ENCODE results near the gene CEP78.

CEP78 gene

GRCh38 chr9:78306222-78307076 lies 70.6 kb downstream of the CEP78 start:
- DNase-seq: no peak

- no peak for DNase-seq
Measured at GRCh38 chr9:78307360-78307759, 71.5 kb downstream of the CEP78 start.

DNA sequence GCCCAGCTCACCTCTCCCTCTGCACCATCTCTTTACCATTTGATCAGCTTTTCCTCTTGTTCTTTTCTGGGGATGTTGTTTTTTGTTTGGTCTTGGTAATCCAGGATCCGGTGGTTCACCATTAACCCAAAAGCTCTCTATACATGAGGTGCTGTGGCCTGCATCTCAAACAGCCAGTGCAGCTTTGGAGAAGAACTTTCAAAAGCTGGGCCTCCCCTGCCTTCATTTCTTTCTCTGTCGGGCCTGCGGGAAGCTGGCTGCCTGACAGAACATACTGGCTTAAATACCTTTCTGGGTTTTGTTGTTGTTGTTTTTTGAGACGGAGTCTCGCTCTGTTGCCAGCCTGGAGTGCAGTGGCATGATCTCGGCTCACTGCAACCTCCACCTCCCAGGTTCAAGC lies 73.2 kb downstream of the CEP78 start:
- DNase-seq: peak in 4 of 58 donors; percentile 5 to 16 (median 12)

- DNase-seq: no peak
Measured at GRCh38 chr9:78311075-78311474, 75.2 kb downstream of the CEP78 start.

- peak in 3 of 58 donors; percentile 22 to 37 (median 27) for DNase-seq
Measured at GRCh38 chr9:78311886-78312524, 76.1 kb downstream of the CEP78 start.

GRCh38 chr9:78314550-78314949 lies 78.7 kb downstream of the CEP78 start:
- peak in 1 of 58 donors; percentile 30 for DNase-seq

DNA sequence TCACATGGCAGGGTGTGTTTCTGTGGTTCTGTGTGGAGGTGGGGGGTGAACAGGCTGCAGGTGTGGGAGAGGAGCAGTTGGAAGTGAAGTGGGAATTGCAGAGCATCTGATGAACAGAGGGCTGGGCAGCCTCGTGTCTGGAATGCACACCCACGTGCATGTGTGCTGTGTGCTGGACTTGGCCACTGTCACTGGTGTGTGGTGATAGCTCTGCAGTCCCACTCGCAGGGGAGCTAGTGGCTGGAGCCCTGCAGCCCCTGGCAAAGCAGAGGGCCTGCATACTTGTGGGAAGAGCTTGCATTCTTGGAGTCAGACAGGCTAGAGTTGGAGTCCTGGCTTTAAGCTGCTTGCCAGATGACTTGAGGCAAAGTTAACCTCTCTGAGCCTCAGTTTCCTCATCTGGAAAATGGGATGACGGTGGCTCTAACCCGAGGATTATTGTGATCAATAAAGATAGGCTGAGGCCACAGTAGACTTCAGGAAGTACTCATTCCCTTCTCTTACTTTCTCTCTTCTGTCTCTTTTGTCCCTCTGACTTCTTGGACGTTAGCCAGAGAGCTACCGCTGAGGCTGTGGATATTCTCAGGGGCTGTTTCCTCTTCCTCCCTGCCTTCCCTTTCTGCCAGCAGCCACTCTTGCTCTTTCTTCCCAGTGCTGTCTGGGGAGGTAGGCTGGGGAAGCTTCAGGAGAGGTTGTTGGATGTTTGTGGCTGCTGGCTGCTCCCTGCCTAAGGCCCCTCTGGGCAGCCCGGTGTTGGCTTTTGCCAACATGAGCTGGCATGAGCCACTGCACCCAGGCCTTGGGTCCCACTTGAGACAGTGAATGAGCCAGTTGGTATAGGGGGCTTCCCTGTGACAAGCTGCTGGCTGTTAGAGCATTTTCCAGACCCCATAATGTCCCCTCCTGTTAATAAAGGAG lies 79.3 kb downstream of the CEP78 start:
- DNase-seq: peak in 11 of 58 donors; percentile 5 to 34 (median 18)

DNA sequence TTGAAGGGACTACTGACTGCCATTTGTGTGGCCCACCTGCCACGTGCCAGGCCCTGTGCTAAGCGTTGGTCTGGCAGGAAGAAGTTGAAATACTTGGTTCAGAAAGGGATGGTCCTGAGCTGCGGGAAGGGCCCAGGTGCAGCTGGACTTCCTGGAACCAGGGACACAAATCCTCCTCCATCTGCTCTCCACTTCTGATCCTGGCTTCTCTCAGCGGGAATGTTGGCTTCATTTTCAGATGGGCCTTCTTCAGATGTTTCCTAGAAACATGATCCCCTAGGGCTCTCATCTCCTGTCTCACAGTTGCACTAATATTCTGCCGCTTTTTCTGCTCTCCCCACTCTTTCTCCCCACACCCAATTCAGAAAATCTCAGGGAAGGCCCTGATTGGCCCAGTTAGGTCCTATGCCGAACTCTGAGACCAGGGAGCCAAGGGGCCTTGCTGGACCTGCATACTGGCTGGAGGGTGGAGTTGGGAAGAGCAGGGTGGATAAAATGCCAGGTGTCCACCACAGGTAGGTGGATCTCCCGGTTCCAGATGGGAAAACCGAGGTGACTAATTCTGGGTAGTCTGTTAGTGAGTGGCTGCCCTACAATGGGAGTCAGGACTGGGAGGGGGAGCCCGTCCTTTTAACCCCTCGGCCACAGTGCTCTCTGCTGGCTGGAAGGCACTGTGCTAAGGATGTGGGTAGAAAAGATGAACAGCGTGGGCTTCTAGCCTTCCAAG lies 80.5 kb downstream of the CEP78 start:
- no peak for DNase-seq

DNA sequence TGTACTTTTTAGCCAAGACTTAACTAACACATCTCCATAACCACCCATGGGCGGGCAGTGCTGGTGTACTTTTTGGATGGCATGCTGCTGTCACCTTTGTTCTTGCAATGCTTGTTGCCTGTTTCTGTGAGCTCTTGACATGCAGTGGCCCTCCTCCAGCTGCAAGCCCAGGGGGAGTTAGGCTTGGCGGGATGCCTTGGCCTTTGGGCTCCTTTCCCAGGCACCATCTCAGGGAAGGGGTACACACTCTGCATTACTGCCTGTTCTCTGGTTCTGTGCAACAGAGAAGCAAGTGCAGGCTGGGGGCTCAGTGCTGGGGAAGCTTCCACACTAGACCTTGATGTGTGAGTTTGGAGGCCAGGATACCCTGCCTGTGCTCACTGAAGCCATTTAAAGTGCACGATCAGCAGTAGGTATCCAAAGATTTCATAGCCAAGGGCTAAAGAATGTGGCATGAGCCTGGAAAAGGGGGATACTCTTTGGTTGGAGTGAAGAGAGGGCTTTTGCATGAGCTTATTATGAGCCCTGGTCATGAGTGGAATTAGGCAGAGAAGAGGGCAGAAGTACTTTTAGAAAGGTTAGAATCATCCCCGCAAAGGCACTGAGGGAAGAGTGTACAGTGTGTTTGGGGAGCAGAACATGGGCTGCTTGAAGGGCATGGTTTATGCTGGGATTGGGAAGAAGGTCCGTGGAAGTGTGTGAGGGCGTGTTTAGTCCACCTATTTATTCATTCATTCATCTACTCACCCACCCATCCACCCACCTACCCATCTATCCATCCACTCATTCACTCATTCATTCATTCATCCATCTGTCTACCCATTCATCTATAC lies 83.5 kb downstream of the CEP78 start:
- peak in 44 of 58 donors; percentile 7 to 75 (median 41) for DNase-seq

- DNase-seq: no peak
Measured at GRCh38 chr9:78320030-78320693, 84.3 kb downstream of the CEP78 start.

DNA sequence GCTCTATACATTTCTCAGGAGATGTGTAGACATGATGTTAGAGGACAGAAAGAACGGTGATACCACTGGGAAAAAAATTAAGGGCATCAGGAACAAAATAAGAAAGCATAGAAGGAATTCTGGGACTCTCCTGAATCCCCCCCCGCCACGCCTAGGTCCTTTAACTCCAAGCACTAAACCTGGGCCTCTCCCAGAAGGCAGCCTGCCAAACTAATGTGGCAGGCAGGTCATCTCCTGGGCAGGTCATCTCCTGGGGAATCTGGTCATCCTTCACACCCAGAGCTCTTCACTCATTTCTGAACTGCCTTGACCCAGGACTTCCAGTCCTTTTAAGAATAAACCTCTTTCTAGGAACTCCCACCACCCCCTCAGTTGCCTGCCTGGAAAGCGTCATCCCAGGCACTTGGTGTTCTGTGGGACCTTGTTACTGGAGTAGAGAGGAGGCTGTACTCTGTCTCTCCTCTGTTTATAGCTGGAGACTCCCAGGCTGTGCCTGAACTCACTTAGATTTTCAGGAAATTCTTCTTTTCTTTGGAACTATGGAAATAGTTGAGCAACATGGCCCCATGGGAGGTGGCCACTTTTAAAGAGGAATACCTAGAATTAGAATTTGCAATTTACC lies 85.1 kb downstream of the CEP78 start:
- no peak for DNase-seq

GRCh38 chr9:78321505-78321904 lies 85.6 kb downstream of the CEP78 start:
- no peak for DNase-seq

DNA sequence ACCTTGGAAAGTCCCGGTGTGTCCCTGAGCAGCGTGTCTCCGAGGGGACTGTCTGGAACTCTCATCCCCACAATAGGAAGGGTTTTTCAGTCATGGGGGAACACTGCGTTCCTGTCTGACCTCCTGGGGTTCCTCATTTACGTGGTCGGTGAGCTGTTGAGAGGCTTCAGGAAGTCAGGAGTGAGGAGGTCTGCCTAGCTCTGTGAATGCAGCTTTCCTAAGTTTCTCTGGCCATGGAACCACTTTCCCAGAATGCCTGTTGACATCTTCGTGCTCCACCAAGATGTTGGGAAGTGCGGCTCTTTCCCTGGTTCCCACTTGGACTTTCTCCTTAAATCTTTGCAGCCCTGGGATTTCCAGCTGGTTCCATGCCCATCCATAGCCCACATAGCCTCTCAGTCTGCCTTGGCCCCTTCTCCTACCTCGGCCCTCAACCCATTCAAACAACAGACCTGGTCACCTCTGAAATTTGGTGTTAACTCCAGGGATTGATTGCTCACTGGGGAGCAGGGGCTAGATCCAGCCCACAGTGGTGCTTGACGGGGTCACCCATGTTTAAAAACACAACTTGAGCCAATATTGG lies 88.3 kb downstream of the CEP78 start:
- no peak for DNase-seq

DNA sequence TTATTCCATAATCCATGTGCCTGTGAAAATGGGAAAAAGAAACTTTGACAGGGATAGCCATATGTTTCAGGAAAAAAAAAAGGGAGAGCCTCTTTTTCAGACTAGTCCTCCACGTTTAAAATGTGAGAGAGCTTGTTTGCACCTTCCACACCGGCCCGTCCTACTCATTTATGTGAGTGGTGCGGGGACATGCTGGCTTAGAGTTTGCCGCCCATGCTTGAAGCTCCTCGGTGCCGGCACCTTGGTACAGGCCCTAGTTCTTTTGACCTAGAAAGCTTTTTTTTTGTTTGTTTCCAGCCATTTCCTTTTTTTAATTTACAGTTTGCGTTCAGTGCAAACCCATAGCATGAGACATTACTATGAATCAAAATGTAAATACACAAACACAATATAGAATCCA lies 88.8 kb downstream of the CEP78 start:
- DNase-seq: peak in 1 of 58 donors; percentile 4

GRCh38 chr9:78325343-78325742 lies 89.5 kb downstream of the CEP78 start:
- DNase-seq: peak in 47 of 58 donors; percentile 8 to 83 (median 37)

- no peak for DNase-seq
Measured at GRCh38 chr9:78325846-78326360, 90.0 kb downstream of the CEP78 start.

DNA sequence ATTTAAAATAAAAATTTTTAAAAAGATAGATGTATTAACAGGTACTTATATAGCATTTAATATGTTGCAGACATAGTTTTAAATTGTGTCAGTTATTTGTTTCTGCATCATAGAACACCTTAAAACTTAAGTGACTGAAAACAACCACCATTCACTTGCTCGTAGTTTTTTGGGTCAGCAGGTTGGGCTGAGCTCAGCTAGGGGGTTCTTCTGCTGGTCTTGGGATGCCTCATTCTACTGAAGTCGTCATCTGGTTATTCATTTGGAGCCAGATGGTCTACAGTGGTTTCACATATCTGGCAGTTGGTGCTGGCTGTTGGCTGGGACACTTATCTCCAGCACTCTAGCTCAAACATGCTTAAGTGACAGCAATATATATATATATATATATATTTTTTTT lies 90.7 kb downstream of the CEP78 start:
- no peak for DNase-seq

Measured in anterior cingulate cortex (tissue), 58 donors.